HG03280 (cell line): ENCODE data around the gene RNF150.

ENCODE experiments used
- ATAC-seq: cut with Tn5 transposase; IDR thresholded peaks from one replicate; pipeline ENCODE4 v1.9.1; 2021; ENCODE audit warnings: mild to moderate bottlenecking, moderate library complexity; ENCODE audit not compliant: unreplicated experiment

Gene RNF150

DNA sequence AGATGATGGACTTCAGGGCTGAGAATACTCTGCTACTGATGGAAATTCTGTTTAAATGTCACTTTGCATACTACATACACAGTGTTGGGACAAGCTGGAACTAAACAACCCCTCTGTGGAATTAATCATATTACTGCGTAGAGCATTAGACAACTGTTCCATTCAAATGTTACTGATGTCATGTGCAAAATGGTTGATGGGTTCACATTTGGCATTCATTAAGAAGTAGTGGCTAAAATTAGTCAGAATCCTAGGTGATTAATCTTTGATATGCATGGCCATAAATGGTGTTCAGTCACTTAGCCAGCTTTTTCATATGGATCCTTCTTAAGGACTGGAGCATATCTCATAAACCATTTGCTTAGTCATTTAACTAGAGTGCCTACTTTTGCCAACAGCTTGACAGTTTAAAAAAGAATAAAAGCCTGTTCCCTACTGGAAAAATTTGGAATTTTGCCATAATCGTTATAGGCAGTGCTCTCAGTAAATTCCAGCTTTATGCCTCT, 105.2 kb downstream of the RNF150 start:
- ATAC-seq, result no peak

DNA sequence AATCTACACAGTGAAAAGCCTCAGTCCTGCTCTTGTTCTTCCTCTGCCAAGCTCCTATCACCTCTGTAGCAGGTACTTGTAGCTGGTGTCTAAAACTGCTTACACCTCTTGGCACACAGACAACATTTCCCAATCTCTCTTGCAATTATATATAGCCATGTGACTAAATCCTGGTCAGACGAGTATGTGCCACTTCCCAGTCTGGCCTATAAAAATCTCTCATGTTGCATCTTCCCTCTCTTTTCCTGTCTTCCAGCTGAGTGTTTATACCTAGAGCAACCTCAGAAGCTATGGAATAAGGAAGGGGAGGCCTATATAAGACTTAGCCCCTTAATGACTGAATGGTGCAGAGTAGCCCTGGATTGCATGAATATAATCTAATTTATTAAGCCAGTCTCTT, 105.8 kb downstream of the RNF150 start:
- ATAC-seq, result no peak

DNA sequence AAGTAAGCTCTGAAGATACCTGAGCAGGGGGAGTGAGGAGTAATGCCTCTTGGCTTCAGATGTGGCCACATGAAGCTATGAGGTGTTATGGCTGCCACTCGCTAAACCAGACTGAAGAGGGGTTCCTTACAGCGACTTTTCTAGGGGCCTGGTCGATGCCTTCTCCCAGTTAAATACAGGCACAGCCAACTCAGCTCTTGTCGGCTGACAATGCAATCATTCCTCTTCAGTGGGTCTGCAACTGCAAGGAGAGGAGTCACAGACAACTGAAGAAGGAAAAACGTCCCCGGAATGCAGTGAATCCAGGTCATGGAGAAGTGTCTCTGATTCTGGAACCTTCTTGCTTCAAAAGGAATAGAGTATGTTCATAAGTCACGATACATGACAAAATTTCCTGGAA, 106.4 kb downstream of the RNF150 start:
- no peak for ATAC-seq

DNA sequence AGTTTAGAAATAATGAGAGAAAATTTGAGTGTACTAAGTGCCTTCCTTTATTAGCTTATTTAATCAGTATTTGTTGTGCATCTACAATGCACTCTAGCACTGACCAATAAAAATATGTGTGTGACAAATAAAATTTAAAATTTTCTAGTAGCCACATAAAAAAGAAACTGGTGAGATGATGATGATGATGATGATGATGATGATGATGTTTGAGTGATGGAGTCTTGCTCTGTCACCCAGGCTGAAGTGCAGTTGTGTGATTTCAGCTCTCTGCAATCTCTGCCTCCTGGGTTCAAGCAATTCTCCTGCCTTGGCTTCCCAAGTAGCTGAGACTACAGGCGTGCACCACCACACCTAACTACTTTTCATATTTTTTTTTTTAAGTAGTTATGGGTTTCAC, 110.2 kb downstream of the RNF150 start:
- no peak for ATAC-seq

GRCh38 chr4:141022111-141022695, 111.1 kb downstream of the RNF150 start:
- ATAC-seq, result no peak

DNA sequence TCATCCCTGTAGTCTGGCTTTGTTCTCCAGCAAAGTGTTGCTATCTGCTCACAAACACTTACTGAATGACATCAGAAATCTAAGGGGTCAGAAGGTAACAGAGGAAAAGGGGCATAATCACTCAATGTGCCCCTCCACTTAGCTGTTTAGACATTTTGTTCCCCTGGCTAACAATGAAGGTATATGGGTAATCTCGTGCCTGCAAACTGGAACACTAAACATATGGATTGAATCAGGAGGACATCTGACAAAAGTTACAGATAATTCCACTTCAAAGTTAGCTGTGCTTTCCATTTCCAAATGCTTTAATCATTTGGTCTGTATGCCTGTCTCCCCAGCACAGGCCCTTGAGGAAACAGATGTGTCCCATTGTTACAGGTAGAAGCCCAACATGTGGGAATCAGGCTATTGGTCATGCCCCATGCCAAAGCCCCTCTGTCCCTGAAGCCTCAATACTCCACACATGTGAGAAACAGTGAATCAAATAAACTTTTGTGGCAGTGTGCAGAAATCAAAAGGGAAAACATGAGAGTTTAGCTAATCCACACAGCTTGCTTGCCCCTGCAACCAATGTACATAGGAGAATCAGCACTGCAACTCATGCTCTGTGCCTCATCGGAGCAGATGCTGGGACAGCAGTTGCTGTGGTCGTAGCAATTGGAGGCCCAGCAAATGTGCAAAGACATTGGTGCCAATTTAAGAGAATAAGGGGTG, 111.7 kb downstream of the RNF150 start:
- ATAC-seq, result no peak

DNA sequence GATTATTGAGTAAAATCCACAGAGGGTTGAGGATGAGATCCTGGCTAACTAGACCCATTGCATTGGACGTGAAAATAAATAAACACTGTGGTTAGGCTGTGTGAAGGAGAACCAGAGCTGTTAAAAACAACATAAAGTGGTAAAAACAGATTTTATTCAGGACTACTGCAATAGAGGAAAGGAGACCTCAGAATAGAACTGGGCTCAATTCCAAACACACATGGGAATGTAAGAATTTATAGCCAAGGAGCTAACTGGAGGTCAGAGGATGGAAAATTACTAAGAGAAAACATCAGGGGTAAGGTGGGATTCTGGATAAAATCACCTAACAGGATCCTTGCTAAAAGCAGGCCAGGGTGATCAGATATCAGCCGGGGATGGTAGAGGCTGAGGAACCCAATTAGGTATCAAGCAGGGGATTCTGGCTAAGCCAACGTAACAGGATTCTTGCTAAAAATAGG, 112.4 kb downstream of the RNF150 start:
- ATAC-seq, result no peak

DNA sequence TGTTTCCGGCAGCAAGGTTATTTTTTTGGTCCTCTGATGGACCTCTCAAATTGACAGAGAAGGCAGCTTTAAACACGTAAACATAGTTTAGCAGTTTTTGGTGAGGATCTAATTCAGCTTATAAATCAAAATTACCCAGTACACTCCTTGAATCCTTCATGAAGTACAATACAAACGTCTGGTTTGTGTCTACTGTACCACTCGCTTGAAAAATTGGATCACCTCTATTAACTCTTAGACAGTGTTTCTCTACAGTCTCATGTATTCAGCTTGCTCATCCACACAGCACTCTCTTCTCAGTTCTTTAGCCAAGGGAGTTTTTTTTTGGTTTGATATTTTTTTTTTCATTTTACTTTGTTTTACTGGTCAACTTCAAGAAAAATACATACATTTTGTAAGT, 113.5 kb downstream of the RNF150 start:
- no peak for ATAC-seq

DNA sequence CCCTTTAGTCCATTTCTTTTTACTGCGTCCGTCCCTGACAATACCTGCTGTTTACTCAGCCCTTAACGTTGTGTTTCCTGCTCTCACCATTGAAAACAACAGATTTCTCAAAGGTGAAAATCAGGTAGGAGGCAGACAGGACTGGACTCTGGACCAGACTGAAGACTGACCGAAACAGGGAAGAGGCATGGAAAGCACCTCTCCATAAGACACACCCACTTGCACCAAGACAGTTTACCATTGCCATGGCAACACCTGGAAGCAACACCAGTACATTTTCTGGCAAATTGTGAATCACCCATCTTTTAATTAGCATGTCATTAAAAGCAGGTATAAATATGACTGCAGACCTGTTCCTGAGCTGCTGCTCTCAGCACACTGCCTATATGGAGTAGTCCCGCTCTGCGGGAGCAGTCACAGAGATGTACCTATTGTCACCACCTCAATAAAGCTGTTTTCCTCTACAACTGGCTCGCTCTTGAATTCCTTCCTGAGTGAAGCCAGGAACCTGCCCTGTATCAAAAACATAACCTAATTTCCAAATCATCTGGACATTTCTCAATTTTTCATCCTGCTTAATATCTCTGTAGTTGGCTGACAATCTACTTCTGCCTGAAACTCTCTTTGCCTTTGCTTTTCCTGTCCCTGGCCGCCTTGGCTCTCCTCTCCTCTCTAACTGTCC, 117.0 kb downstream of the RNF150 start:
- ATAC-seq, result no peak

GRCh38 chr4:141013899-141014298, 119.4 kb downstream of the RNF150 start:
- no peak for ATAC-seq

DNA sequence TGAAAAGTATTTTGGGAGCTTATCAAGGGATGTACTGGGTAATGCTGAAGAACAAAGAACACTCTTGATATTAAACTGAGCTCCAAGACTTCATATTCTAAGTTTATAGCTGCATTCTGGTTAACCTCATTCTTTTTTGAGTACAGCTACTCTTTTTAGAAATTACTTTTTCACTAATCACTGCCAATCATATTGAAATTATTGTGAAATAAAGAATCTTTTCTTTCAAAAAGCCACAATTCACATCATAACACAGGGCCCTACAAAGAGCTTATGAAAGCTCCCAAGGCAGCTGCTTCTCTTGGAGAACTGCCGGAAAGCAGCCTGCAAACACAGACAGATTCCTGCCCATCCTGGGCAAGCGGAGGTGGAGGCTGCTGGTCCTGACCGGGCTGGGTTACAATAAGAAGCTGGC, 121.4 kb downstream of the RNF150 start:
- ATAC-seq, result no peak

GRCh38 chr4:141009931-141010330, 123.3 kb downstream of the RNF150 start:
- ATAC-seq, result no peak

DNA sequence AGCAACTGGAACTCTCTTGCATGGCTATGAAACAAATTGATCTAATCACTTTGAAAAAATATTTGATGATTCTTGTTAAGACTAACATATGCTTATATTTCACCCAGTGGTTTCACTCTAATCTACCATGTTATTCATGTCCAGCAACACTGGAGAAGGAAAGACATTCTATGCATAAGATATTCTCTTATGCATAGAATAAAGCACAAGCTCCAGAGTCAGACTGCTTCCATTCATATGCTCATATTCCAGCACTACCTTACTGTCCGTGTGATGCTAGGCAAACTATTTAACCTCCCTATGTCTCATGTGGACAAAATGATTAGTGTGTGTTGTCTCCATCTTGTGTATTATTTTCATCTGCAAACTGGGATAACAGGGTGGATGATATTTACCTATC, 124.1 kb downstream of the RNF150 start:
- ATAC-seq, result no peak

DNA sequence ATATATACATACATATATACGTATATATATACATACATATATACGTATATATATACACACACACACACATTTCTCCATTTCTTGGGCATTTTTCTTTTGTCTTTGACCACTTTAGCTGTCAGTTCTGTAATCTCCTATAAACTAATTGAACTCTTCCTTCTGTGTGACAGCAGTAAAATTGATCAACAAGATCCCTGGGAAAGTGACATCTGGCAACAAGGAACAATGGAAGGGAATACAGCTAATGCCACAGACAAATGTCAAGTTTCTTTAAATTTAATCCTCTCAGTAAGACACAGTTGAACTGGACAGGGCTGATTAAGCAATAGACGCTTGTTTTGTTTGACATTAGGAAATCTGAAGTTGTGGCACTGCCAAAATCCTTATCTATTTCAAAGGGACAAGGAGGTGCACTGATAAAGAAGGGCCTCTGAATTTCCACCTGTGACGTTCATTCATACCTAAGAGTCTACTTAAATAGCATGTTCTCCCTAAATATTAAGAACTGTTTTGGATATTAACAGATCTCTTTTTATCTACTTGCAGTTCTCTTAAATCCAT, 126.9 kb downstream of the RNF150 start:
- ATAC-seq, result no peak

- ATAC-seq, result no peak
Observed at GRCh38 chr4:141004823-141005222, 128.4 kb downstream of the RNF150 start.

DNA sequence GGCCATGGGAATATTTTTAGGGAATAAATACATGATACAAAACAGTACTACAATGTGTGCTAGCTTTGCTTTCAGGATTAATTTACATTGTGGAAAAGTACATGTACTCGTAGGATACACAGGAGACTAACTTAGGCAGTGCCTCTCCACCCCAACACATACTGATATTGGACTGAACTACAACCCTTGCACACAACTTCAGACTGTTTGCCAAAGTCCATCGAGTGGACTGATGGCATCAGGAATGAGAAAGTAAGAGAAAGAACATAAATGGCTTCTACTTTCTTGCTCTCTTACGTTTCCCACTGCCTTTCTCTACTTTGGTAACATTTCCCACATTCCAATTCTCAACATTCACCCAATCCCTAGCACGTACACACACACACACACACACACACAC, 130.1 kb downstream of the RNF150 start:
- no peak for ATAC-seq

DNA sequence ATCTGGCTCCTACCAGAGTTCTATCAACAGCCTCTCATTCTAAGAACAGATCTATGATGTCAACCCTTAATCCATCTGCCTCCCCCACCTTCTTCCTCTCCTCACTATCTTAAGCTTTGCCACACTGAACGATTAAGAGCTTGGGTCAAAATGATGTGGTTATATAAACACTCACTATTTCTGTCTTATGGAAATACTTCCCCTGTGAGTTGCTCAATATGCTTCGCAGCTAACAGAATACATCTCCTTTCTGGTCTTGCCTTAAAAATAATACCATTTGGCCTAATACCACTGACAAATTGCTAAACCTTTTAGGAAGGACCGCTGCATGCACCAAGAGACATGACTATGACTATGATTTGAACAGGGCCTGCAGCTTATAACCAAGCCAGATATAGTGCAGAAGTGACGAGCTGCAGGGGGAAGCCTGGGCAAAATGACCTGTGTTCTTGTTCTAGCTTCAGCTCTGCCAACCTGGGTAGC, 130.9 kb downstream of the RNF150 start:
- ATAC-seq, result no peak

- no peak for ATAC-seq
Observed at GRCh38 chr4:140996766-140997165, 136.5 kb downstream of the RNF150 start.

DNA sequence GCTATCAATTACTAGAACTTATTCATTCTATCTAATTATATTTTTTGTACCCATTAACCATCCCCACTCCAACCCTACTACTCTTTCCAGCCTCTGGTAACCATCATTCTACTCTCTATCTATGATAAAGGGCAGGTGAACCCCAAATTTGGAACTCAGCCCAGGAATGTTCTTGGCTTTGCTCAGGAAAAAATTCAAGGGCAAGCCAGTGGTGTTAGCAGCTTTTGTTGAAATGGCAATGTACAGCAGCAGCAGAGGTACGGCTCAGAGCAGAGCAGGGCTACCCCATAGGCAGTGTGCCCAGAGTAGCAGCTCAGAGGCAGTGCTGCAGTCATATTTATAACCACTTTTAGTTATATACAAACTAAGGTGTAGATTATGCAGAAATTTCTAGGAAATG, 138.2 kb downstream of the RNF150 start:
- no peak for ATAC-seq

DNA sequence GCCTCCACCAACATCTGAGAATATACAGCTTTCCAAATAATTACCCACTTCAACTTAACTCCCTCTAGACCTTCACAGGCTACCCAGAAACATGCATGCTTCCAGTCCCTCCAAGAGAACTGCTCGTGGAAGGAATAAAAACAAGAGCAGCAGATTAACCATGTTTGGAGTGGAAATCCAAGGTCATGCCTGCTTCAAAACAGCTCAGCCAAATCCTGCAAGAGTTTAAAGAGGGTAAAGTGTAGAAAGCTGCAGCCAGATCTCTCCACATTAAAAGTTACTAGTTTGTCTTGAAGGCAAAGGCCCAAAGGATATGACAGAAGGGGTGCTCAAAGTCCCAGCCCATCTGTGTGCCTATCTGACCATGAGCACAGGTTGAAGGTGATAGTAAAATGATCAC, 139.3 kb downstream of the RNF150 start:
- no peak for ATAC-seq

- no peak for ATAC-seq
Observed at GRCh38 chr4:140993370-140993769, 139.9 kb downstream of the RNF150 start.

DNA sequence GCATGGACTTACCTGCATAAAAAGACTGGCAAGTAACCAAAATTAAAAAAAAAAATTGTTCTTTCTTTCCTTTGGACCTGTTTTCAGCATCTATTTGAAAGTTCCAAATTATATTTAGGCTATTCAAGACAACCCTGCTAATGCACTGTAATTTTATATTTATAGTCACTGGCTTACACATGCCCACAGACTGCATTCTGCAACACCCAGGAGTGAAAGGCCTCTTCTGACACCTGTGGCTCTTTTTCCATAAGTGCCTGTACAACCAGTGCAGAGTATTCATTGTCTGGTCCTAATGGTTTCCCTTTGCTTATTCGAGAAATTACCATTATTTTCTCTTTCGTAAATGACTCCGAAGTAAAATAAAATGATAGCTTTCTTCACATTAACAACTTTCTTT, 143.3 kb downstream of the RNF150 start:
- ATAC-seq, result no peak
